ENCODE data around the gene RABGAP1. TPM values are rescaled to one million over a fixed set of nuclear protein-coding genes. Genes with fewer than 3 reads are reported as not detected.

RABGAP1 gene
- total RNA-seq, 1 experiment from 2014 or later = 32.1 TPM

DNA sequence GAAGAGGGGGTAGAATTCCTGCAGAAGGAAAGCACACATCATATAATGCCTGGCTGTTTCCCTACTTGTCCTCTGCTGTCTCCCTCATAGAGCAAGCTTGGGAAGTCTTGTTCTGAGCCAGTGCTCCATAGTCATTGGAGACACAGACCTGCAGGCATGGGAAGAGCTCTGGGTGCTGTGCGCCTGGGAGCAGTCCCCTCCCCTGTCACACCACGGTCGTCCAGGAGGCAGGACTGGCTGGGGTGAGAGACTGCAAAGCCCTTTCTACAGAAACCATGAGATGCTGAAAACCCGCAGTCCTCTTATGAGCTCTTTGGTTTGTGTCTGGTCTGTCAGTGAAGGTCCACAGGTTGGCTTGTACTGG lies 157.3 kb downstream of the RABGAP1 start:
- in situ Hi-C loops (cut with HindIII; ENCODE audit: low sequenced_read_pairs) = no loop called here

DNA sequence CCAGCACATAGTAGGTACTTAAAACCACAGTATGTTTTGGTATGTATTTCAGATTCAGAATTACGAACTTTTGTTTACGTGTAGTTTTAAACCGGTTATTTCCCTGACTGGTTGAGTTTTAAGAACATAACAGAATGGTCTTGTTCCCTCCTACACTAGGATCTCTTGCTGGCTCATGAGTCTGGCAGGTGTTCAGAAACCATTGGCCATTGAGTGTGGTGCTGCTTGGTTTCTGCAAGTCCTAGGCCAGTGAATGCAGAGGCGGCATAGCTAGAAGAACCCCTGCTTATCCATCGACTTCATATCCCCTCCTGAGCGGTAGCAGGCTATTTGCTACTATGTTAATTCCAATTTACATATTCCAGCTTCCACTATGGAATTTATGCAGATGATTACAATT lies 158.2 kb downstream of the RABGAP1 start:
- in situ Hi-C loops (cut with HindIII; ENCODE audit: low sequenced_read_pairs) = no loop called here
- DNase-seq (ENCODE audit: low spot score) = no peak

More for the DNA sequence above, 157.3 kb downstream of the RABGAP1 start:
- DNase-seq (ENCODE audit: low spot score) = no peak

DNA sequence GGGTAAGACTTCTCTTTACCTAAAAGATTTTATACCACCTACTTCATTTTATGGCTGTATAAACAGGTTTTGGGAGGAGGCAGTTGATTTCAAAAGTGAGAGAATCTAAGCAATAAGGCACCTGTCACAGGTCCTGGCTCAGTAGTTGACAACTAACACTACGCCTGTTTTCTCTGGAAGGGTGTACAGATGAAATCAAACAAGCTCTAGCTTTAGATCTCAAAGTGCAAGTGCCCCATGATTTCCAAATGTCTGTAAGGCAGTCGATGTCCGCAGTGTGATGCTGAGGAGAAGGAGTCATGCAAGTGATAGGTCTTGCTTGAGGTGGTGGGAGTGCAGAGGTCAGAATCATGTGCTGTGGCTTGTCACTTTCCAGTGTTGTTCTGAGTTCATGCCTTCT lies 158.7 kb downstream of the RABGAP1 start:
- in situ Hi-C loops (cut with HindIII; ENCODE audit: low sequenced_read_pairs) = no loop called here
- no peak for DNase-seq (ENCODE audit: low spot score)

DNA sequence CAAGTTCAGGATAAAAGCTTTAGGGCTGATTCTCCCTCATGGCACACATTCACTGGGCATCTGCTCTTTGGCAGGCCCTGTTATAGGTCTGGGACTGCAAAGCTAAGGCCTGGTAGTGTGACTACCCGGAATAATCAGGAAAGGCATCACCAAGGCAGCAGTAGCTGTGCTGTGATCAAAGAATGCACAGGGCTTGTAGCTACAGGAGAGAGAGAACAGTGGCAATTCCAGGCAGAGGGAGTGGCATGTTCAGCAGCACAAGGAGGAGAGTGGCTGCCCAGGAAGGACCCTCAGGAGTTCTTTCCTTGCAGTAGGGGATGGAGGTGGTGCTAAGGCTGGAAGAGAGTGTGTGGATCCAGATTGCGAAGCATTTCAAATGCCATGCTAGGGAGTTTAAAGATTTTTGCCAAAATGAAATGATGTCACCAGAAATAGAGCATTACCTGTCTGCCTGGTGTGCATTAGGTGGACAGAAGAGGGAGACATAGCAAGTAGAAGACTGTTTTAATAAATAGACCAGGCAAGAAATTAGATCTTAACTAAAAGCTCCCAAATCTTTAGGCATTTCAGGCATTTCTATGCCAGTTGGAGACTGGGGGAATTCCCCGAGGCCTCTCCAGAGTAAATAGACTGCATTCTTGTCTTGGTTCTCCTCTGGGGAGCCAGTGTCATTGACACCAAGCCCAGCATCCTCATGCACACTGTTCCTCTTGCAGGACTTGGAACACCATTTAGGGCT lies 161.7 kb downstream of the RABGAP1 start:
- in situ Hi-C loops (cut with HindIII; ENCODE audit: low sequenced_read_pairs) = no loop called here
- DNase-seq (ENCODE audit: low spot score) = peak; percentile 42

DNA sequence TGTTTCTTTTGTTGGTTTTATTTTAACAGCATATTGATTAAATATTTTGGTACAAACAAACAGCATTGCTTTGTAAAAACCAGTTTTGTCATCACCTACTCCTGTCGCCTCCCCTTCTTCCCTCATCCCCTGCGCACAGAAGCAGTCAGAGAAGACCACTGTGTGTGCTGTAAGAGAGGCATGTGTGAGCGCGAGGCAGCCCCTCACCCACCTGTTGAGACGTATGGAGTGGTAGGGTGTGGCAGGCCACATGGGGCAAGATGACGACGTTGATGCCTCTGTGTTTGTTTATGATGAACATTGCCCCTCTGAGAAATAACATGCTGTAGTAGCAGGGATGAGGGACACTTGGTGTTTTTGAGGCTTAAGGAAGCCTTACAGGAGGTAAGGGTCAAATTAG lies 164.0 kb downstream of the RABGAP1 start:
- no peak for DNase-seq (ENCODE audit: low spot score)
- in situ Hi-C loops (cut with HindIII; ENCODE audit: low sequenced_read_pairs) = no loop called here

DNA sequence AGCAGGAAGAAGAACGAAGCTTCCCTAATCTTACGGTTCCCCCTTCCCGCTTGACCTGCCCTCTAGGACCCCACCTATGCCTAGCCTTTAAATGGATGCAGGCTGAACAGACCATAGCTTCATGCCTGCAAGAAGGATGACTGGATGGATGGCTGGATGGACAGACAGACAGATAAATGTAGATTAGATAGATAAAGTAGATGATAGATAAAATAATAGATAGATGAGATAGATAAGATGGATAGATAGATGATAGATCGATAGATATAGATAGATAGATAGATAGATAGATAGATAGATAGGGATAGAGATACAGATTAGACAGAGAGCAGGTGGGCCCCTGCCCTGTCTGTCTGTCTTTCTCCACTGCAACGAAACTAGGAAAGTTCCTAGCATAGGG lies 164.7 kb downstream of the RABGAP1 start:
- in situ Hi-C loops (cut with HindIII; ENCODE audit: low sequenced_read_pairs) = no loop called here
- DNase-seq (ENCODE audit: low spot score) = no peak

DNA sequence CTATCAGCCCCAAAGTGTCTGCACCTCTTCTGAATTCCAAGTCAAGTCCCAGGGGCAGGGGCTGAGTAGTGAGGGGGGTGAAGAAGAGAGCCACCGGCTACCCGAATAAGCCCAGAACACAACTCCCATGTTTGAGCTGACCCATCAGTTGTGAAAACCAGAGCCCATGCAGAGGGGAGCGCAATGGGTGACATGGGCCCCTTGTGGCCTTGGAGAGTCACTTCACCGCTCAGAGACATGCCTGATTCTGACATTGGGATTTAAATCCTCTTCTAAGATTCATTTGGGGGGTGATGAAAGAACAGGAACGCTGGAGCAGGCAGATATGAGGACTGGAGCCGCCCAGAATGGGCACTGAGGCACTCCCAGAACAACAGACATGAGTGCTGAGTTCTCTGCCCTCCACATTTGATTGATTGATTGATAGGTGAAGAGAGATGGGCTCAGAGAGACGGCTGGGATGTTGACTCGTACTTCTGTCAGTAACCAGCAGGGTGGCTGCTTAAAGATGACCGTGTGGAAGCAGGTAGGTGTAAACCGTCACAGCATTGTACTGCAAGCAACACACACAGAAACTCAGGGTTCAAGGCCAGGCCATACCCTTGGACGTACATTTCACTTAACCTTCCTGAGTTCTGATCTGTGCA lies 166.9 kb downstream of the RABGAP1 start:
- in situ Hi-C loops (cut with HindIII; ENCODE audit: low sequenced_read_pairs) = no loop called here
- no peak for DNase-seq (ENCODE audit: low spot score)

DNA sequence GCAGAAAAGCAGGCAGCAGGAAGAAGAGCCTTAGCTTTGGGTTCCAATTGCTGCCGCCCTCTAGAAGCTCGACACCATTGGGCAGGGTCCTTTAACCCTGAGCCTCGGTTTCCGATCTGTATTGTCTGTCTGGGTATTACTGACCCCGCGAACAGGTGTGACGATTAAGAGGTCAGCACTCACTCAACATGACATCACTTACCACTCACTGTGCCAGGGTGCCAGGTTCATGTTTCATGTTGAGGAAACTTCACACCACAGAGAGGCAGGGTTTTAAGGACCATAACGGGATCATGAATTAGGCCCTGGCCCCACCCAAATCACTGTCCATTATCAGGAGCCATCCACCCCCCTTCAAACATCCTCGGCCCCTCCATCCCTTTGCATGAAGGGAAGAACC lies 168.2 kb downstream of the RABGAP1 start:
- DNase-seq (ENCODE audit: low spot score) = no peak
- in situ Hi-C loops (cut with HindIII; ENCODE audit: low sequenced_read_pairs) = no loop called here

DNA sequence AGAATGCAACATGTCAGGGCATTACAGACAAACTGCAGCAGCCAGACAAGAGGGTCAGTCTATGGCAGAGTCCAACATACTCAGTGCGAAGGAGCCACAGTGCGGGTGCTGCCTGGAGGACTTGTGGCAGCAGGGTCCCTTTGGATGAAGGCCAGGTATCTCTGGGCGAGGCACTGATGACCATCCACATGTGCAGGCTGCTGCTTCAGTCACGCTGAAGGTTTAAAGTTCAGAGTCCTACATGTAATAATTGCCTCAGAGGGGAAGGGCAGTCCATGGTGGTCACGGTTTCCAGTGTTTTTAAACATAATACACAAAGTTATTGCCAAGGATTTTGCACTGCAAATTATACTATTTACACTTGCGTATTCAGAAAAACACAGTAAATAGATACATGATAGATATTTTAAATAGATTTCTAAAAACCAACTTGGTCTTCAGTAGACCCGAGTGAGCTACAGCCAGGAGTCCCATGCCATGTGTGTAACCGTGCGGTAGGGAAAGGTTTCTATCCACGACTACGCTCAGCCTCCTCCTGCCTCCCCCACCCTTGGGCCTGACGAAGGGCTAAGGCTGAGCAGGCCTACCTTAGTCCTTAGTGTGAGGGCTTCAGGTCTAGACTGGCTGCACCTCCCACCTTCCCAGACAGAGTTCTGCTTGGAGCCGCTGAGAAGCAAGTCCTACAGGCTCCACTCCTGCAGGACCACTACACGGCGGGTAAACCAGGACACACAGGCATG lies 168.9 kb downstream of the RABGAP1 start:
- no peak for DNase-seq (ENCODE audit: low spot score)
- in situ Hi-C loops (cut with HindIII; ENCODE audit: low sequenced_read_pairs) = no loop called here

DNA sequence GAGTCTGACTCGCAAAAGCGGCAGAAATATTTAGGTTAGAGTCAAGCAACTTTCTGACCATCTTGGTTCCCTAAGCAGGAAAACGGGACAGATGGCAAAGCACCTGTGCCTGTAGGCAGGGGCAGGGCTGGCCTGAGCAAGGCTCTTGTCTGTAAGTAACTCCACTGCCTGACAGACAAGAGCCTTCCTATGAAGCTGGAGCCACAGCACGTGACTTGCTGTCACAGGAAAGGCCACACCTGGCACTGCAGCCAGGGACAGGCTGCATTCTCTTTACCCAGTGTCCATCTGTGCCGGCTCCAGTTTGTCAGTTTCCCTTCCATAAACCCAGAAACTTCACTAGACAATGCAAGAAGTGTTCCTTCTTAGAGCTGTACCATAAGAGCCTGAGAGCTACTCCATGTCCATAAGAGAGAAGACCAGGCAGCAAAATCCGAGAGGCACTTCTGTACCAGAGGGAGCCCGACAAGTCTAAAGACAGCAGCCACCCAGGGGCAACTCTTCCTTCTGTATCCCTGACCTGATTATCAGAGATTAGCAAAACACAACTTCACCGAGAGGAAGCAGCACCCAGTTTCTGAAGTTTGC lies 170.7 kb downstream of the RABGAP1 start:
- in situ Hi-C loops (cut with HindIII; ENCODE audit: low sequenced_read_pairs) = no loop called here
- DNase-seq (ENCODE audit: low spot score) = peak; percentile 86

DNA sequence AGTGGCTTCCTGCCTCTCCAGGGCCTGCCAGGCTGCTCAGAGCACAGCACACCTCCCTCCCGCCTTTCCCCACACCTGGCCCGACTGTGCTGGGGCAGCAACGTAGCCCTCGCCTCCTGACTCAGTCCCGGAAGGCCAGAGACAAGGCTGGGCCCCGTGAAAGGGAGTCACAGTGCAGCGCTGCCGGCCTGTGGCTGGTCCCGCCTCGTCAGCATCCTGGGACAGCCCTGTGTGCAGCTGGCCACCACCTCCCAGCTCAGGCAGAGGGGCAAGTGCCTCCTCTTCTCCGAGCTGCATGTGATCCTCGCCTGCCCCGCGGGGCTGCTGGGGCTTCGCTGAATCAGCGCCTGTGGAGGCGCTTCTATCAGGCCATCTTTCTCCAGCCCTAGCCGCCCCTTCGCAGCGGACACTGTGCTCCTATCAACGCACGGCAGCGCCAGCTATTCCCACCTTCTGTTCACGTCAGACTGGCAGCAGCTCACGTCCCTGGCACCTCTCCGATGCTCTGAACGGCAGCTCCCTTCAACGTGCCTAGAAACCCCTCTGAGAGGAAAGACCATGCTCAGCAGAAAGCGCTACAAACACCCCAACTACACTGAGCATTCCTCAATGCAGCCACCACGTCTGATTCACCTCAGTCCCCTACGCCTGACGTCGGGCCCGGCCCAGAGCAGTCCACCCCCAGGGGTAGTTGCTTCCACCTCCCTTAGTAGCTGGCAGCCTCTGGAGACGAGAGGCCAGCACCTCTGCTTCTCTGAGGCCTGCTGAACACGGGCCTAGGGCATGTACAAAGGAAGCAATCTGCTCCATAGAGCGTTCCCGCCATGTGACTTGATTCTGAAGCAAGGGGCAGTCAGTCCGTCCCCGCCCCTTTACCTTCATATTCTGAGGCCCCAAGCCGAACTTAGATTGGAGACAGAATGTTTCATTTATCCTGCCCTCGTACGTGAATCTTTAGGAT lies 171.5 kb downstream of the RABGAP1 start:
- DNase-seq (ENCODE audit: low spot score) = peak; percentile 70
- in situ Hi-C loops (cut with HindIII; ENCODE audit: low sequenced_read_pairs) = no loop called here

DNA sequence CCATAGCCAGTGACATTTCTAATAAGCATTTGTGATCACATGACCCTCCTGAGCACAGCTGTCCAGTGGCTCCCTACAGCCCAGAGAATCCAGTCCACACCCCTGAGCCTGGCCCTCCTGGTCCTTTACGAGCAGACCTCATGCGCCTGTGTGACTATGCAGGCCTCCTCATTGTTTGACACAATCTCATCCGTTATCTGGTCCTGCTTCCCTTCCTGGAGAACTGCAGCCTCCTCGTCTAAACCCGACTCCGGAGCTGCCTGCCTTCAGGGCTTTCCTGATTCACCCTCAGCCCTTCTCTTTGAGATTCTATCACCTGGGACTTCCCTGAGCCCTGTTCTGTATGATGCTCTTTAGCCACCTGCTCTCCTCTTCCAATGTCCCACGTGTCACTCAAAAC lies 172.4 kb downstream of the RABGAP1 start:
- no peak for DNase-seq (ENCODE audit: low spot score)
- in situ Hi-C loops (cut with HindIII; ENCODE audit: low sequenced_read_pairs) = no loop called here

DNA sequence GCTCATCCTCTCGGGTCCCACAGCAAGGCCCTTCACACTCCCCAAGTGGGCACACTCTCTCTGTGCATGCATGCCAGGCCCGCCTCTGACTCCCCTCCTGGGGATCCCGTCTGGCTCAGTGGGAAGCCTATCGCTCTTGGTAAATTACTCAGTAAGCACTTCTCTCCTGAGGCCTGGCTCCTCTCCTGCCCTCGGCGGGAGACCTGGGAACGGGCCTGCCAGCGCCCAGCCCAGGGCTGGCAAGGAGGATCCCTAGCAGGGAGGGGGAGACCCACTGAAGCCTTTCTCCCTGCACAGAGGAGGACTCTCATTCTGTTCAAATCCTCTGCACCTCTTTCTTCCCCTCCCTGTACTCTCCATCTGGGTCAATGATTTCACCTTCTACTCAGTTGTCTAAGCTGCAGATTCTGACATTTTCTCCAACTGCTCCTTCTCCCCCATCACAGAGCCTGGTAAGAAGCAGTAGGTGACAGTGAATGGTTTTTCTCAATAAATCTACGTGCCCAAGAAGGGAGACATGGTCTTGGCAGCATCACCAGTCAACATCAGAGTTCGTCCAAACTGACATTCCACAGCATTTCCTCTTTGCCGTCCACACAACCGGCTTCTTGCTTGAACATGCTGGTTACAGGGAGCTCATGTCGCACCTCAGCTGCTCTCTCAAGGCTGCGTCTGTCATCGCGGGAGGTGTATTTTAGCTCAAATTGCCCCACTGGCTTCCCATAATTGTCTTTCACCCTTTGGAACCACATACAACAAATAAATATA lies 174.5 kb downstream of the RABGAP1 start:
- in situ Hi-C loops (cut with HindIII; ENCODE audit: low sequenced_read_pairs) = no loop called here
- DNase-seq (ENCODE audit: low spot score) = no peak

DNA sequence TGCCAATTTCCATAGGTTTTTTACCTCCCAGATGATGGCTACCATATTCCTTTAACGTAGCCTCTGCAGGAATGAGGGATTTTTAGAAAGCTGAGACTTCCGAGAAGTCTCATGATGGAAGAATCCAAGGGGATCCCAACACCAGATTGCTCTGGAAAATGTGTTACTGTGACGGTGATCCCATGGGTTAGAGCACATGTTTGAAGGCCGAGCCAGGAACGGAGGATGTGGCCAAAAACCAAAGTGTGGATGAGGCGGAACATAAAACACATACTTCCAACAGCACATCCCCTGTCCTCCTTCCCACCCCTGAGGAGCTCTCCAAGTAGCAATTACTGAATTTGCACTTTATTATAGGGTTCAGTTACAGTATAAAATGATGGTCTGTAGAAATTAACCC lies 175.2 kb downstream of the RABGAP1 start:
- no peak for DNase-seq (ENCODE audit: low spot score)
- in situ Hi-C loops (cut with HindIII; ENCODE audit: low sequenced_read_pairs) = no loop called here

DNA sequence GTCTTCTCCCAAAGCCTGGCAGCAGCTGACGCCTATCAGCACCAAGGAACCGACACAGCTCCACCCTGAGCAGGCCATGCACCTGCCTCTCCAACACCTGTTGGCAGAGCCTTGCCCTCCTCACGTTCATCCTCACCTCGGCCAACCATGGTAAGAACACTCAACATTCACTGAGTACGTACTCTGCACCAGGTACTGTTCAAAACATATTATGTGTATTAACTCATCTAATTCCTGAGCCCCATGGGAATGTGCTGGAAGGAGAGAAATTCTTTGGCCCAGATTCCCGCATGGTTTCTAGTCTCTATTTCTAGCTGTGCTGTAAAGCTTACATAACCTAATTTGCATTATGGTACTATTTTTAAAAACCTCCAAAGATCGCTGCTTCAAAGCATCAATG lies 178.7 kb downstream of the RABGAP1 start:
- peak; percentile 64 for DNase-seq (ENCODE audit: low spot score)
- in situ Hi-C loops (cut with HindIII; ENCODE audit: low sequenced_read_pairs) = no loop called here

DNA sequence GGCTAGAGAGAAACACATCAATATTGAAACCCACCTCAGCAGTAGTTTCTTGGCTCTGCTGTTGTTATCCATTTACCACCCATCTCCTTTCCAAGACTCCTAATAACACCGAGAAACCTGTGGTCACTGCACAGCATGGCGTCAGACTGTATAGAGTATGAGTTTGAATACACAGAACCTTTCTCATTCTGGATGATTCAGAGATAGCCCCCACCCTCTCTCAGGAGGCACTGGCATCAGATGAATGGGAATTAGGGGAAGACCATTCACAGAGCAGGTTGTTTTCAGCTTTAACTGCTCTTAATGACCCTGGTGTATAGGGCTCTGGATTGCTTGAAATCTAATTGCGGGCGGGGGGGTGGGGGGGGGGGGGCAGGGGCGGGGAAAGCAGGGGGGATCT lies 179.3 kb downstream of the RABGAP1 start:
- in situ Hi-C loops (cut with HindIII; ENCODE audit: low sequenced_read_pairs) = no loop called here
- no peak for DNase-seq (ENCODE audit: low spot score)

DNA sequence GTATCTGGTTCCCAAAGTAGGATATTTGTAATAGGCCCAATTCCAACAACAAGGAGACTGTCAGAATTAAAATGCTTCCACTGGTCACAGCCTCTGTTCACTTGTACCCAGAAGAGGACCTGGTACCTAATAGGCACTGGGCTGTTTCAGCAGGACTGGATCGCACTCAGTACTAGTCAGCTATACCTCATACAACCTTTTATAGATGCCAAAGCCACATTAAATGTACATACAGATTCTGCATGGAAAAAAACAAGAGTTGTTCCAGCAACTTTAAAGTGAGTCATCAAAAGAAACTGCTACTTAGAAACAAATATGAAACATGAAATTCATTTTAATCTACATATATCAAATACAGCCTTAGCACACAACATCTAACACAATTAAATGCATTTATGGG lies 180.1 kb downstream of the RABGAP1 start:
- in situ Hi-C loops (cut with HindIII; ENCODE audit: low sequenced_read_pairs) = no loop called here
- DNase-seq (ENCODE audit: low spot score) = no peak

DNA sequence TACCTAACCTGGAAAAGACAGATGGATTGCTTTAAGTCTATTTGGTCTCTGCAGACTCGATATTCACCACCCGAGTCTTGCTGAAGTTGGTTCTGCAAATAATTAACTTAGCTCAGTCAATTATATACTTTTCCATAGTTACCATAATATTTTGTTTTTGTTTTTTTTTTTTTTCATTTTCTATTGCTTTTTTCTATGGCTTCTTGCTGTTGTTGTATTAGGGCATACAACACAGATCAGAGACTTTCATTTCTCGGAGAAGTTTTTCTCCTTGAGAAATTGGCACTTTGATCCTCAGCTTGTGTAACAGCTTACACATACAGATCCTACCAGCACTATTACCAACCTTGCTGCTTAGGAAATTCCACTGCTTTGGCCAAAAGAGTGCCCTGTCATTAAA lies 180.6 kb downstream of the RABGAP1 start:
- in situ Hi-C loops (cut with HindIII; ENCODE audit: low sequenced_read_pairs) = no loop called here
- no peak for DNase-seq (ENCODE audit: low spot score)
